ENCODE measurements around the gene TMCC3. TPM values are rescaled to one million over a fixed set of nuclear protein-coding genes. Genes with fewer than 3 reads are reported as not detected.

TMCC3 gene
- total RNA-seq, 1 experiment from 2014 or later = 2.1 TPM

- POLR2A ChIA-PET = no interaction called here
- intact Hi-C loops (cut with micrococcal nuclease; ENCODE audit: unreplicated experiment) = no loop called here
- no peaks in the 10 kb centered on the region for H3K36me3 ChIP-seq (ENCODE audit: control insufficient read depth, insufficient read depth, low read length)
- H3K4me3 Mint-ChIP-seq (ENCODE audit: unreplicated experiment) = no peak overlapping the region
- peaks cover 4% of the 10 kb centered on the region for H3K4me1 Mint-ChIP-seq (ENCODE audit: low read depth, unreplicated experiment)
- BruUV-seq (replicated peaks) = no TSS peak
- no peaks in the 10 kb centered on the region for H3K36me3 Mint-ChIP-seq (ENCODE audit: insufficient read depth, unreplicated experiment)
- no peak overlapping the region for H3K4me3 ChIP-seq (ENCODE audit: low read depth, low read length)
- CTCF ChIA-PET = no interaction called here
- no peaks in the 10 kb centered on the region for H3K27me3 Mint-ChIP-seq (ENCODE audit: insufficient read depth, unreplicated experiment)
- no peaks in the 10 kb centered on the region for H3K9me3 ChIP-seq
- H3K27me3 ChIP-seq (replicated peaks; ENCODE audit: control insufficient read depth, insufficient read depth, low read length) = no peaks in the 10 kb centered on the region
- DNase-seq = no peak
- TF ChIP-seq CTCF (IDR thresholded peaks at IDR 0.05; ENCODE audit: insufficient read depth in 1 of 2, low read depth in 1 of 2, low read length in 1 of 2, severe bottlenecking in 1 of 2, unreplicated experiment in 1 of 2) = no peak
- no peak overlapping the region for H3K27ac Mint-ChIP-seq (ENCODE audit: unreplicated experiment)
- H3K4me1 ChIP-seq = no peaks in the 10 kb centered on the region
- H3K9me3 Mint-ChIP-seq (ENCODE audit: unreplicated experiment) = no peaks in the 10 kb centered on the region
Observed at GRCh38 chr12:94585626-94586025, 64.7 kb downstream of the TMCC3 start.

GRCh38 chr12:94584377-94584776 lies 66.0 kb downstream of the TMCC3 start:
- intact Hi-C loops (cut with micrococcal nuclease; ENCODE audit: unreplicated experiment) = no loop called here
- H3K9me3 Mint-ChIP-seq (ENCODE audit: unreplicated experiment) = no peaks in the 10 kb centered on the region
- ChIA-PET POLR2A (no interaction called here), CTCF (no interaction called here)
- Histone ChIP-seq H3K9me3 (no peaks in the 10 kb centered on the region), H3K4me3 (ENCODE audit: low read depth, low read length) (no peak overlapping the region), H3K27me3 (replicated peaks; ENCODE audit: control insufficient read depth, insufficient read depth, low read length) (no peaks in the 10 kb centered on the region), H3K36me3 (ENCODE audit: control insufficient read depth, insufficient read depth, low read length) (no peaks in the 10 kb centered on the region), H3K4me1 (no peaks in the 10 kb centered on the region)
- no peaks in the 10 kb centered on the region for H3K27me3 Mint-ChIP-seq (ENCODE audit: insufficient read depth, unreplicated experiment)
- no peak overlapping the region for H3K27ac Mint-ChIP-seq (ENCODE audit: unreplicated experiment)
- TF ChIP-seq CTCF (IDR thresholded peaks at IDR 0.05; ENCODE audit: insufficient read depth in 1 of 2, low read depth in 1 of 2, low read length in 1 of 2, severe bottlenecking in 1 of 2, unreplicated experiment in 1 of 2) = no peak
- BruUV-seq (replicated peaks) = no TSS peak
- peaks cover 4% of the 10 kb centered on the region for H3K4me1 Mint-ChIP-seq (ENCODE audit: low read depth, unreplicated experiment)
- H3K4me3 Mint-ChIP-seq (ENCODE audit: unreplicated experiment) = no peak overlapping the region
- no peak for DNase-seq
- no peaks in the 10 kb centered on the region for H3K36me3 Mint-ChIP-seq (ENCODE audit: insufficient read depth, unreplicated experiment)

GRCh38 chr12:94582591-94582990 lies 67.8 kb downstream of the TMCC3 start:
- Mint-ChIP-seq H3K27me3 (ENCODE audit: insufficient read depth, unreplicated experiment) (no peaks in the 10 kb centered on the region), H3K27ac (ENCODE audit: unreplicated experiment) (no peak overlapping the region), H3K36me3 (ENCODE audit: insufficient read depth, unreplicated experiment) (no peaks in the 10 kb centered on the region), H3K4me3 (ENCODE audit: unreplicated experiment) (no peak overlapping the region), H3K4me1 (ENCODE audit: low read depth, unreplicated experiment) (peaks cover 4% of the 10 kb centered on the region), H3K9me3 (ENCODE audit: unreplicated experiment) (no peaks in the 10 kb centered on the region)
- no peaks in the 10 kb centered on the region for H3K36me3 ChIP-seq (ENCODE audit: control insufficient read depth, insufficient read depth, low read length)
- H3K4me1 ChIP-seq = no peaks in the 10 kb centered on the region
- DNase-seq = no peak
- CTCF ChIA-PET = no interaction called here
- no peak for TF ChIP-seq CTCF (IDR thresholded peaks at IDR 0.05; ENCODE audit: insufficient read depth in 1 of 2, low read depth in 1 of 2, low read length in 1 of 2, severe bottlenecking in 1 of 2, unreplicated experiment in 1 of 2)
- no peaks in the 10 kb centered on the region for H3K9me3 ChIP-seq
- intact Hi-C loops (cut with micrococcal nuclease; ENCODE audit: unreplicated experiment) = no loop called here
- POLR2A ChIA-PET = no interaction called here
- BruUV-seq (replicated peaks) = no TSS peak
- H3K4me3 ChIP-seq (ENCODE audit: low read depth, low read length) = no peak overlapping the region
- H3K27me3 ChIP-seq (replicated peaks; ENCODE audit: control insufficient read depth, insufficient read depth, low read length) = no peaks in the 10 kb centered on the region

All from Caco-2 (cell line).